Heart left ventricle (tissue), 16 donors: ENCODE measurements around the gene MAPK8IP2. TPM values are rescaled to one million over a fixed set of nuclear protein-coding genes. Genes with fewer than 3 reads are reported as not detected.
"Not testable (repeated sequence)": the region's sequence is repeated elsewhere in the genome, so short reads cannot be mapped to it uniquely, and the experiment has no call there.

Experiments used
- ATAC-seq, 4 donors: fragments of 200-7000 bp; cut with Tn5 transposase; one replicate each; pipeline ENCODE4 v1.9.1; 2020 to 2022; ENCODE audit warnings: moderate library complexity in 4 of 4, mild to moderate bottlenecking in 3 of 4, moderate number of reproducible peaks in 1 of 4
- DNase-seq, 5 donors: peaks; one replicate each; pipeline ENCODE4 v3.0.0-alpha.2; 2020
- H3K27ac ChIP-seq, 12 donors: fragments of 200-600 bp; sonication (generic) in 4 of 12; one replicate each; pipeline versions ENCODE4 v1.5.0 to v1.8.0; 2016 to 2022; ENCODE audit warnings: mild to moderate bottlenecking in 2 of 12
- H3K27me3 ChIP-seq, 9 donors: fragments of 200-600 bp; sonication (generic) in 2 of 9; one replicate each; pipeline versions ENCODE4 v1.5.1 to v1.8.0; 2016 to 2022; ENCODE audit warnings: mild to moderate bottlenecking in 3 of 9
- H3K36me3 ChIP-seq, 9 donors: fragments of 200-600 bp; sonication (generic) in 2 of 9; one replicate each; pipeline versions ENCODE4 v1.5.0 to v1.8.0; 2018 to 2022; ENCODE audit warnings: mild to moderate bottlenecking in 2 of 9
- H3K4me1 ChIP-seq, 12 donors: fragments of 200-600 bp; sonication (generic) in 4 of 12; one replicate each; pipeline versions ENCODE4 v1.5.0 to v1.8.0; 2016 to 2022; ENCODE audit warnings: mild to moderate bottlenecking in 3 of 12
- H3K4me3 ChIP-seq, 12 donors: fragments of 200-600 bp; sonication (generic) in 4 of 12; one replicate each; pipeline versions ENCODE4 v1.5.0 to v1.8.0; 2017 to 2022; ENCODE audit warnings: mild to moderate bottlenecking in 9 of 12, moderate library complexity in 4 of 12
- H3K9me3 ChIP-seq, 12 donors: fragments of 200-600 bp; sonication (generic) in 4 of 12; one replicate each; pipeline versions ENCODE4 v1.5.0 to v1.8.0; 2016 to 2022; ENCODE audit warnings: mild to moderate bottlenecking in 1 of 12
- CTCF ChIP-seq, 12 donors: fragments of 200-600 bp; sonication (generic) in 4 of 12; IDR thresholded peaks; one replicate each; pipeline versions ENCODE4 v1.5.0 to v1.8.0; 2018 to 2022; ENCODE audit warnings: antibody characterized with exemption in 12 of 12, mild to moderate bottlenecking in 5 of 12
- POLR2A ChIP-seq, 2 donors: fragments of 450-650 bp; IDR thresholded peaks; one replicate each; pipeline ENCODE4 v1.6.1; 2017; ENCODE audit warnings: antibody characterized with exemption in 2 of 2, mild to moderate bottlenecking in 2 of 2, moderate library complexity in 2 of 2
- WGBS, 4 donors: extraction: QIAGEN DNeasy Blood & Tissue Kit in 2 of 4; methylation state at CpG; one replicate each; pipeline versions ENCODE4 v1.1.5 to v1.1.7; 2013 to 2018; 5-methylcytosine and 5-hydroxymethylcytosine counted together
- intact Hi-C, 10 donors: fragments of 100-400 bp; cut with DNase I; formaldehyde crosslinking; loops; one replicate each; pipeline versions ENCODE4 v1.11.1 to v1.14.2; 2022
- polyA plus RNA-seq, 2 donors: library from polyadenylated mRNA; stranded (reverse); fragments of 200-250 nt; gene quantifications; one replicate each; pipeline ENCODE4 v1.2.3, GENCODE V29; 2013
- total RNA-seq, 9 donors: library from RNA; depleted of rRNA in 2 of 9; stranded (reverse); fragments of >200 nt in 2 of 9; fragmentation: NEBNext Ultra II Directional in 3 of 9; extraction: Animal tissue kit (Norgen Biotek cat#: 25700) in 3 of 9; gene quantifications; one replicate each; pipeline versions ENCODE4 v1.1.0 to v1.2.4, GENCODE V29; 2016 to 2023
- donor health status: ischemic (EF 13 %, LVEDD 7.1; RV severe dilation, severe dysfunction).
- donor health status: healthy with polysubstance abuse.
- donor health status: DM: no; HTN: yes; CAD: no.
- donor health status: DM: no; HTN: no; CAD: no.
- donor health status: ischemic (EF 25% LVEDD 6.9; RV normal size, moderate dysfunction).
- donor health status: ischemic (EF 25% LVEDD 5.7; RV mildly dilated, moderate dysfunction).
- donor health status: healthy.
- donor health status: DM: yes; HTN: yes; CAD: no.
- donor health status: ischemic (EF 35%, LVEDD 5.7; RV mildly dilated, moderate dysfunction).
- donor health status: nonischemic (EF 11% LVEDD 7.7; RV severe dilation, severe dysfunction).
- donor health status: DM: yes; HTN: yes; CAD: no.
- donor health status: PGD.
- donor health status: ischemic (EF 29% LVEDD 5.4; RV normal size, mild dysfunction).
- donor health status: nonischemic (EF 23%, LVEDD 6.1; RV moderate dilation, normal function).

MAPK8IP2 gene
- total and polyA plus RNA-seq, 11 donors = 0.09 to 0.79 (median 0.25) TPM

DNA sequence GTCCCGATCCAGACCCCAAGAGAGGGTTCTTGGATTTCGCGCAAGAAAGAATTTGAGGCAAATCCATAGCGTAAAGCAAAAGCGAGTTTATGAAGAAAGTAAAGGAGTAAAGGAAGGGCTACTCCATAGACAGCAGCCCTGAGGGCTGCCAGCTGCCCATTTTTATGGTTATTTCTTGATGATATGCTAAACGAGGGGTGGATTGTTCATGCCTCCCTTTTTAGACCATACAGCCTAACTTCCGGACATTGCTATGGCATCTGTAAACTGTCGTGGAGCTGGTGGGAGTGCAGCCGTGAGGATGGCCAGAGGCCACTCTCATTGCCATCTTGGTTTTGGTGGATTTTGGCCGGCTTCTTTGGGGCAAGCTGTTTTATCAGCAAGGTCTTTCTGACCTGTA lies 52.7 kb downstream of the MAPK8IP2 start:
- no peak overlapping the region for H3K27ac ChIP-seq
- H3K36me3 ChIP-seq = no peaks in the 10 kb centered on the region
- DNase-seq = no peak
- no peak for ATAC-seq
- peaks cover 0 to 13% (median 0%) of the 10 kb centered on the region in 9 donors for H3K27me3 ChIP-seq
- intact Hi-C loops = no loop called here
- peaks cover 0 to 12% (median 4%) of the 10 kb centered on the region in 12 donors for H3K9me3 ChIP-seq
- TF ChIP-seq CTCF (IDR thresholded peaks at IDR 0.05) (no peak), POLR2A (IDR thresholded peaks at IDR 0.05) (no peak)
- H3K4me3 ChIP-seq = no peak overlapping the region
- 90 to 93% (median 91%) methylated on average over 10 of the region's 10 CpGs for WGBS, 4 donors
- peaks cover 0 to 33% (median 11%) of the 10 kb centered on the region in 12 donors for H3K4me1 ChIP-seq

DNA sequence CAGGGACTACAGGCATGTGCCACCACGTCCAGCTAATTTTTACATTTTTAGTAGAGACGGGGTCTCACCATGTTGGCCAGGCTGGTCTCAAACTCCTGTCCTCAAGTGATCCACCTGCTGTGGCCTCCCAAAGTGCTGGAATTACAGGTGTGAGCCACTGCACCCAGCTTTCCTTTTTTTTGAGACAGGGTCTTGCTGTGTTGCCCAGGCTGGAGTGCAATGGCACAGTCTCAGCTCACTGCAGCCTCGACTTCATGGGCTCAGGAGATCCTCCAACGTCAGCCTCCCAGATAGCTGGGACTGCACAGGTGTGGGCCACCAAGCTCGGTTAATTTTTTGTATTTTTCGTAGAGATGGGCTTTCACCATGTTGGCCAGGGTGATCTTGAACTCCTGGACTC lies 54.1 kb downstream of the MAPK8IP2 start:
- H3K27me3 ChIP-seq = peaks cover 0 to 13% (median 0%) of the 10 kb centered on the region in 9 donors
- DNase-seq, intact Hi-C loops, H3K4me3 ChIP-seq, ATAC-seq, H3K36me3 ChIP-seq, H3K9me3 ChIP-seq: not testable (repeated sequence)
- WGBS, 4 donors = 87 to 92% (median 88%) methylated on average over 6 of the region's 6 CpGs
- H3K4me1 ChIP-seq = peaks cover 0 to 40% (median 11%) of the 10 kb centered on the region in 12 donors
- peak overlapping the region in 5 of 12 donors; percentile 53 to 92 (median 81) for H3K27ac ChIP-seq

- no peaks in the 10 kb centered on the region for H3K9me3 ChIP-seq
- H3K4me1 ChIP-seq = peaks cover 0 to 40% (median 11%) of the 10 kb centered on the region in 12 donors
- 48 to 62% (median 54%) methylated on average over 18 to 23 of the region's 23 CpGs for WGBS, 4 donors
- TF ChIP-seq POLR2A (IDR thresholded peaks at IDR 0.05) (no peak), CTCF (IDR thresholded peaks at IDR 0.05) (no peak)
- ATAC-seq (peak; percentile 71 to 93 (median 85)), DNase-seq (peak in 4 of 5 donors; percentile 38 to 80 (median 74))
- H3K4me3 ChIP-seq = peak overlapping the region in 1 of 12 donors; percentile 32
- H3K27ac ChIP-seq = peak overlapping the region; percentile 50 to 92 (median 76)
- H3K27me3 ChIP-seq = peaks cover 0 to 13% (median 0%) of the 10 kb centered on the region in 9 donors
- no peaks in the 10 kb centered on the region for H3K36me3 ChIP-seq
- intact Hi-C loops = loop anchor here in 1 of 10 donors (1.0 kb wide), 1 partner anchor 16 kb away; the partner anchor contains the start of gene SHANK3
These were observed 55.8 kb downstream of the MAPK8IP2 start for GRCh38 chr22:50656122-50657070.

GRCh38 chr22:50657925-50658324 lies 57.3 kb downstream of the MAPK8IP2 start:
- intact Hi-C loops = no loop called here
- ATAC-seq = peak in 3 of 4 donors; percentile 6 to 66 (median 22)
- H3K9me3 ChIP-seq = no peaks in the 10 kb centered on the region
- TF ChIP-seq CTCF (IDR thresholded peaks at IDR 0.05) = no peak
- no peak for TF ChIP-seq POLR2A (IDR thresholded peaks at IDR 0.05)
- peak overlapping the region in 10 of 12 donors; percentile 24 to 92 (median 76) for H3K27ac ChIP-seq
- 39 to 70% (median 58%) methylated on average over 4 of the region's 4 CpGs for WGBS, 4 donors
- H3K36me3 ChIP-seq = no peaks in the 10 kb centered on the region
- H3K27me3 ChIP-seq = peaks cover 0 to 13% (median 0%) of the 10 kb centered on the region in 9 donors
- no peak overlapping the region for H3K4me3 ChIP-seq
- peaks cover 0 to 40% (median 11%) of the 10 kb centered on the region in 12 donors for H3K4me1 ChIP-seq
- no peak for DNase-seq

DNA sequence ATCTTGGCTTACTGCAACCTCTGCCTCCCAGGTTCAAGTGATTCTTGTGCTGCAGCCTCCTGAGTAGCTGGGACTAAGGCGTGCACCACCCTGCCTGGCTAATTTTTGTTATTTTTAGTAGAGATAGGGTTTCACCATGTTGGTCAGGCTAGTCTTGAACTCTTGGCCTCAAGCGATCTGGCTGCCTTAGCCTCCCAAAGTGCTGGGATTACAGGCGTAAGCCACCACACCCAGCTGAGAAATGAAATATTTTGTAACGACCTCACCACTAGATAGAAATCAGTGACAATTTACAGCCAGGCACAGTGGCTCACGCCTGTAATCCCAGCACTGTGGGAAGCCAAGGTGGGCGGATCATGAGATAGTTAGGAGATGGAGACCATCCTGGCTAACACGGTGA lies 59.1 kb downstream of the MAPK8IP2 start:
- peaks cover 0 to 40% (median 11%) of the 10 kb centered on the region in 12 donors for H3K4me1 ChIP-seq
- H3K36me3 ChIP-seq, DNase-seq, intact Hi-C loops, ATAC-seq, H3K4me3 ChIP-seq, H3K9me3 ChIP-seq: not testable (repeated sequence)
- peak overlapping the region in 1 of 12 donors; percentile 91 for H3K27ac ChIP-seq
- peaks cover 0 to 13% (median 0%) of the 10 kb centered on the region in 9 donors for H3K27me3 ChIP-seq
- 91 to 94% (median 91%) methylated on average over 7 of the region's 7 CpGs for WGBS, 4 donors
